AG10803 (cell line): ENCODE data around the gene EIF3B.
"Not testable (repeated sequence)": the region's sequence is repeated elsewhere in the genome, so short reads cannot be mapped to it uniquely, and the experiment has no call there.

ENCODE experiments used
- DNase-seq: peaks from one replicate; pipeline ENCODE4 v3.0.0; 2010; ENCODE audit warnings: low read depth
- H3K4me3 ChIP-seq: 2 replicates; pipeline ENCODE4 v1.5.1; 2011; ENCODE audit warnings: mild to moderate bottlenecking, low read length, control low read depth
- CTCF ChIP-seq: conservative IDR thresholded peaks from 2 replicates; pipeline ENCODE4 v1.5.1; 2011; ENCODE audit warnings: mild to moderate bottlenecking, low read length, control low read depth, inconsistent platforms

Gene EIF3B

GRCh38 chr7:2373124-2373556 lies 18.5 kb downstream of the EIF3B start:
- TF ChIP-seq CTCF: no peak
- H3K4me3 ChIP-seq: no peak overlapping the region
- DNase-seq: no peak

GRCh38 chr7:2373646-2374045 lies 19.0 kb downstream of the EIF3B start:
- DNase-seq: no peak
- no peak overlapping the region for H3K4me3 ChIP-seq
- no peak for TF ChIP-seq CTCF

GRCh38 chr7:2374401-2374800 lies 19.8 kb downstream of the EIF3B start:
- no peak for TF ChIP-seq CTCF

GRCh38 chr7:2374830-2375728 lies 20.5 kb downstream of the EIF3B start:
- H3K4me3 ChIP-seq: no peak overlapping the region
- no peak for TF ChIP-seq CTCF
- DNase-seq: no peak

More at GRCh38 chr7:2374401-2374800, 19.8 kb downstream of the EIF3B start:
- H3K4me3 ChIP-seq: no peak overlapping the region
- DNase-seq: no peak

DNA sequence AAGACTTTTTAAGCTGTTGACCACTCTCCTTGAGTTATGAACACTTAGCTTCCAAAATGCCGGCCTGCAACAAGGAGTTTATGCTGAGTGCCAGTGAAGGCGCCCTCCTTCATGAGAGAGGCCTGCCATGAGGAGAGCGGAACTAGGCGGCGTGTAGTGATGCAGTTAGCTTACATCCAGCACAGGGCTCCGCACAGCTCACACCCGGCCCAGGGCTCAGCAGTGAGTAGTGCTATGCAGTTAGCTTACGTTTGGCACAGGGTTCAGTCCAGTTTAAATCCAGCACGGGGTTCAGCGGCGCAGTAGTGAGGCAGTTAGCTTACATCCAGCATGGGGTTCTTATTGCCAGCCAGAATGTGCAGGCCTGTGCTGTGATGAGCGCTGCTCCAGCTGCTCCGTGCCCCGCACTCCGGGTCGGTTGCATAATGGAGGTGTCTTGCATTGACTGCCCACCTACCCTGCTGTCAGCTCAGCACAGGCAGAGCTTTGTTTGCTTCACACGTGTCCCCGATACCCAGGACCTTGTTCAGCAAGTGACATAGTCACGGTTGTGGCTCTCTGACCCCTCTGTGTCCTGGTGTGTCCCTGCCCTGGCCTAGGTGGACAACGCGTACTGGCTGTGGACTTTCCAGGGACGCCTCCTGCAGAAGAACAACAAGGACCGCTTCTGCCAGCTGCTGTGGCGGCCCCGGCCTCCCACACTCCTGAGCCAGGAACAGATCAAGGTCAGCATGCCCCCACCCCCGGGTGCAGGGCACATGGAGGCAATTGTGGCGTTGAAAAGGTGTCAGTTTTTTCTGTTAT lies 21.9 kb downstream of the EIF3B start:
- no peak for DNase-seq
- no peak overlapping the region for H3K4me3 ChIP-seq
- TF ChIP-seq CTCF: no peak

GRCh38 chr7:2377492-2377891 lies 22.9 kb downstream of the EIF3B start:
- H3K4me3 ChIP-seq, DNase-seq: not testable (repeated sequence)

- DNase-seq, H3K4me3 ChIP-seq: not testable (repeated sequence)
Observed at GRCh38 chr7:2378125-2378524, 23.5 kb downstream of the EIF3B start.

- no peak overlapping the region for H3K4me3 ChIP-seq
- no peak for DNase-seq
Observed at GRCh38 chr7:2379161-2379560, 24.5 kb downstream of the EIF3B start.

More at GRCh38 chr7:2379161-2379560, 24.5 kb downstream of the EIF3B start:
- no peak for TF ChIP-seq CTCF
